ENCODE data around the gene ZNF320.
"Not testable (repeated sequence)": the region's sequence is repeated elsewhere in the genome, so short reads cannot be mapped to it uniquely, and the experiment has no call there.

The ZNF320 gene

GRCh38 chr19:52923778-52924593 is 26.6 kb upstream of the ZNF320 start:
- TF ChIP-seq CTCF (IDR thresholded peaks at IDR 0.05; ENCODE audit: low read depth, low read length) = no peak
- peak overlapping the region; percentile 78 for H3K4me3 ChIP-seq (ENCODE audit: low read depth, low read length)

GRCh38 chr19:52922841-52923777 is 25.7 kb upstream of the ZNF320 start, which contains the start of gene ZNF888:
ZNF888 (minus strand) TSS chr19:52923428; CDS start chr19:52917873, 5,555 bp downstream.
- TF ChIP-seq CTCF (IDR thresholded peaks at IDR 0.05; ENCODE audit: low read depth, low read length) = no peak
- peak within 1 kb of the TSS; percentile 78 for H3K4me3 ChIP-seq (ENCODE audit: low read depth, low read length)

- TF ChIP-seq CTCF (IDR thresholded peaks at IDR 0.05; ENCODE audit: low read depth, low read length) = no peak
Observed at GRCh38 chr19:52917531-52917930, 20.1 kb upstream of the ZNF320 start.

GRCh38 chr19:52910648-52911047 is 13.2 kb upstream of the ZNF320 start:
- no peak for TF ChIP-seq CTCF (IDR thresholded peaks at IDR 0.05; ENCODE audit: low read depth, low read length)
- H3K4me3 ChIP-seq (ENCODE audit: low read depth, low read length) = no peak overlapping the region

More at GRCh38 chr19:52917531-52917930, 20.1 kb upstream of the ZNF320 start:
- no peak overlapping the region for H3K4me3 ChIP-seq (ENCODE audit: low read depth, low read length)

GRCh38 chr19:52904052-52904780 is 6.8 kb upstream of the ZNF320 start:
- not testable (repeated sequence) for H3K4me3 ChIP-seq (ENCODE audit: low read depth, low read length)

GRCh38 chr19:52901842-52902241 is 4.4 kb upstream of the ZNF320 start:
- TF ChIP-seq CTCF (IDR thresholded peaks at IDR 0.05; ENCODE audit: low read depth, low read length) = no peak
- H3K4me3 ChIP-seq (ENCODE audit: low read depth, low read length) = no peak overlapping the region

- H3K4me3 ChIP-seq (ENCODE audit: low read depth, low read length) = not testable (repeated sequence)
Observed at GRCh38 chr19:52898596-52898995, 1.2 kb upstream of the ZNF320 start.
